ENCODE measurements around the gene ABHD17A. TPM values are rescaled to one million over a fixed set of nuclear protein-coding genes. Genes with fewer than 3 reads are reported as not detected.

ABHD17A gene
- total RNA-seq, 3 donors from 2014 or later: 62.4 to 81.3 (median 76.0) TPM

DNA sequence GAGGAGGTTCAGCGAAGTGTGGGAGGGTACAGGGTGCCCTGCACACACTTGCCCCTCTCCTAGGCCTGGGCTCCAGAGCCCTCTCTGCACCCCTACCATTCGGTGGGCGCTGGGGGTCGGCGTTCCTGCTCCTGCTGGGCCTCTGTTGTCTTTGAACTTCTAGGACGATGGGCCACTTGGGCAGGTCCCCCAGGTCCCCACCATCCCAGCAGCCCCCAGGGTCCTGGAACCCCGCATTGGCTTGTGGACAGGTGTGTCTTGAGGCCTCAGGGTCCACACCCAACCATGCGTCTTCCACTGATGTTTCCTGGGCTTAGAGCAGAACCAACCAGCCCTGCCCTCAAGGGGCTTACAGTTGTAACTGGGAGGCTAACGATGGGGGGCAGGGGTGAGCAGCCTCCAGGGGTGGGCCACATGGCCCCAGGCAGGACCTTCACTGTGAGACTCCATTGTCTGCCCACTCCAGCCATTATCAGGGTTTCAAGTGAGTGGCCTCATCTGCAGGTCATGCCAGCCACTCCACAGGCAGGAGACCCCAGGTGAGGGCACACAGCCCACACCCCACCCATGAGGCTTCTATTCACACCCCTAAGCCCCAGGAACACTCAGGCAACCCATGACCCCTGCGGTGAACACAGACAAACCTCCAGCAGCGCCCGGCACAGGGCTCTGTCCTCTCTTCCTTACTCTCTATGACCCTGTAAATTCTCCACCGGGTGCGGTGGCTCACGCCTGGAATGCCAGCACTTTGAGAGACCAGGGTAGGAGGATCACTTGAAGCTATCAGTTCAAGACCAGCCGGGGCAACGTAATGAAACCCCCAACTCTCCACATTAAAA, 19.9 kb downstream of the ABHD17A start:
- Histone ChIP-seq H3K27ac (peak overlapping the region; percentile 79 to 88), H3K4me3 (peak overlapping the region in 2 of 3 donors; percentile 72 to 98), H3K4me1 (peaks cover 10 to 20% of the 10 kb centered on the region in 2 donors), H3K9me3 (no peaks in the 10 kb centered on the region), H3K27me3 (no peaks in the 10 kb centered on the region), H3K36me3 (no peaks in the 10 kb centered on the region)
- no peak for TF ChIP-seq POLR2AphosphoS5 (IDR thresholded peaks at IDR 0.05)
- TF ChIP-seq POLR2A (IDR thresholded peaks at IDR 0.05): no peak
- TF ChIP-seq, protein P1, sequence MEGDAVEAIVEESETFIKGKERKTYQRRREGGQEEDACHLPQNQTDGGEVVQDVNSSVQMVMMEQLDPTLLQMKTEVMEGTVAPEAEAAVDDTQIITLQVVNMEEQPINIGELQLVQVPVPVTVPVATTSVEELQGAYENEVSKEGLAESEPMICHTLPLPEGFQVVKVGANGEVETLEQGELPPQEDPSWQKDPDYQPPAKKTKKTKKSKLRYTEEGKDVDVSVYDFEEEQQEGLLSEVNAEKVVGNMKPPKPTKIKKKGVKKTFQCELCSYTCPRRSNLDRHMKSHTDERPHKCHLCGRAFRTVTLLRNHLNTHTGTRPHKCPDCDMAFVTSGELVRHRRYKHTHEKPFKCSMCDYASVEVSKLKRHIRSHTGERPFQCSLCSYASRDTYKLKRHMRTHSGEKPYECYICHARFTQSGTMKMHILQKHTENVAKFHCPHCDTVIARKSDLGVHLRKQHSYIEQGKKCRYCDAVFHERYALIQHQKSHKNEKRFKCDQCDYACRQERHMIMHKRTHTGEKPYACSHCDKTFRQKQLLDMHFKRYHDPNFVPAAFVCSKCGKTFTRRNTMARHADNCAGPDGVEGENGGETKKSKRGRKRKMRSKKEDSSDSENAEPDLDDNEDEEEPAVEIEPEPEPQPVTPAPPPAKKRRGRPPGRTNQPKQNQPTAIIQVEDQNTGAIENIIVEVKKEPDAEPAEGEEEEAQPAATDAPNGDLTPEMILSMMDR (IDR thresholded peaks at IDR 0.05): no peak
- DNase-seq (ENCODE audit: low spot score in 2 of 2): no peak
- intact Hi-C loops (cut with DNase I; ENCODE audit: low total_unique reads): no loop called here

DNA sequence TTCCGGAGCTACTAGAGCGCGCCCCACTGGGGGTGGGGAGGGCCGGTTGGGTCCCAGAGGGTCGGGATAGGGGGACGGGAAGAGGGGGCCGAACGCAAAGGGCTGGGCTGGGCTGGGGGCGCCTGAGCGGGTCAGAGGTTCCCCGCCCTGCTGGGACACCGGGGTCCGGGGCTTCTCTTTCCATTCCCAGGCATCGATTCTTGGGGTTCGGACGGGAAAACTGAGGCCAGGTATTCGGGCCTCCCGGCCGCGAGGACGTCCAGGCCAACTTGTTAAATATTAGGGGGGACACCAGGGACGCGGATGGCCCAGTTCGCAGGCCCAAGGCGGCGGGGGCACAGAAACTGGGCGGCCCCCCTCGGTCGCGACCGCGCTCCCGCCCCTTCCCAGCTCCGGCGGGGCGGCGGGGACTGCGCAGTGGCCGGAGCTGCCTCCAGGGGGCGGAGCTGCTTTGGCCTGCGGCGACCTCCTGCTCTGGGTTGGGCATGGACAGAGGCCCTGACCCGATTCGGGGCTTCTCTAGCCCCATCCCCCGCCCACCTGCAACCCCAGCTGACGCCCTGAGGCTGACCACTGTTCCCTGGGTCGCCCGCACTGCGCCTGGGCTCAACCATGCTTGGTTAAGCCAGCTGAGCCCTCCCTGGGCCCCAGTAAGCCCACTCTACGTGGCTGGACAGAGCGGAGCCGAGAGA, 20.7 kb downstream of the ABHD17A start:
- Histone ChIP-seq H3K36me3 (no peaks in the 10 kb centered on the region), H3K27me3 (no peaks in the 10 kb centered on the region), H3K4me1 (peaks cover 12 to 28% of the 10 kb centered on the region in 2 donors), H3K27ac (peak overlapping the region; percentile 79 to 88), H3K4me3 (peak overlapping the region; percentile 72 to 98 (median 72)), H3K9me3 (no peaks in the 10 kb centered on the region)
- peak in 1 of 2 donors; percentile 76 for DNase-seq (ENCODE audit: low spot score in 2 of 2)
- intact Hi-C loops (cut with DNase I; ENCODE audit: low total_unique reads): no loop called here
- peak in 1 of 3 donors; percentile 0 for TF ChIP-seq POLR2AphosphoS5 (IDR thresholded peaks at IDR 0.05)
- TF ChIP-seq POLR2A (IDR thresholded peaks at IDR 0.05): peak; percentile 12
- TF ChIP-seq, protein P1 (IDR thresholded peaks at IDR 0.05): peak; percentile 63 to 74 (median 68)

DNA sequence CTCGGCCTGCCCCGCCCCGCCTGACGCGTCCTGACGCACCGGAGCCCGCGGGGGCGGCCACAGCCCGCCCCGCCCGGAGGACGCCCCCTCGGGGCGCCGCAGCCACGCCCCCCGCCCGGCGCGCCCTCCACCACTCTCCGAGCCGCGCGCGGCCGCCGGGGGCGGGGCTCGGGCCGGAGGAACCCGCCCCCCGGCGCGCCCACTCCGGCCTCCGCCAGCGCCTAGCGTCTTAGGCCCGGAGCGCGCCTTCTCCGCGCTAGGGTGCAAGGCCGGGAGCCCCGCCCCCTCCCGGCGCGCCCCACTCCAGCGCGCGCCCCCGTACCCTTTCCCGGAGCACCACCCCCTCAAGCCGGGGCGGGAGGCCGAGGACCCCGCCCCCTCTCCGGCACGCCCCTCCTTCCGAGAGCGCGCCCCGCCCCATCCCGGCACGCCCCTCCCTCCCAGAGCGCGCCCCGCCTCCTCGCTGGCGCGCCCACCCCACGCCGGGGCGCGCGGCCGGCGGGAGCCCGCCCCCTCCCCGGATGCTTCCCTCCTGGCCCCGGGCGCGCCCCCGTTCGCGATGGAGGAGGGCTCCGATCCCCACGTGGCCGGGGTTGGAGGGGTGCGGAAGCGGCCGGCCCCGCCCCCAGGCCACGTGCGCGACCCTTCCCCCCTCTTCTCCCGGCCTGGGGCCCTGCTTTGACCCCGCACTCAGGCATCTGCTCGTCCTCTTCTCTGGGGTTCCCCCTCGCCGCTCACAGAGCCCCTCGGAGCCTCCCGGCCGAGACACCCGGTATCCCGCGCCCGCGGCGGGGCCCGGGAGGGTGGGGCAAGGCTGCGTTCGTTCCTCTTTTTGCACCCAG, 21.4 kb downstream of the ABHD17A start:
- Histone ChIP-seq H3K36me3 (no peaks in the 10 kb centered on the region), H3K4me3 (peak overlapping the region; percentile 72 to 98 (median 72)), H3K9me3 (no peaks in the 10 kb centered on the region), H3K4me1 (peaks cover 12 to 30% of the 10 kb centered on the region in 2 donors), H3K27me3 (no peaks in the 10 kb centered on the region), H3K27ac (peak overlapping the region; percentile 79 to 88)
- DNase-seq (ENCODE audit: low spot score in 2 of 2): peak; percentile 87 to 91
- TF ChIP-seq POLR2AphosphoS5 (IDR thresholded peaks at IDR 0.05): peak in 1 of 3 donors; percentile 23
- TF ChIP-seq, protein P1 (IDR thresholded peaks at IDR 0.05): no peak
- TF ChIP-seq POLR2A (IDR thresholded peaks at IDR 0.05): no peak
- intact Hi-C loops (cut with DNase I; ENCODE audit: low total_unique reads): no loop called here

DNA sequence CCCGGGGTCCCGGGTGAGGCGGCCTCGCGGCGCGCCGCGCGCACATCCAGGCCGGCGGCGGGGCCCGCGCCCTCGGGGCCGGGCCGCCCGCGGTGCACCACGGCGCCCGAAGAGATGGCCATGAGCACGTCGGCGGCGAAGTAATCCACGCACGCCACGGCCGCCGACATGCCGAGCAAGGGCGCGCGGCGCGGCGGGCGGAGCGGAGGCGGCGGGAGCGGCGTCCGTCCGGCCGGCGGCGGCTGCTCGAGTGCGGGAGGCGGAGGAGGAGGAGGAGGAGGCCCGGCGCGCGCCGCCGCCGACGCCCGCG, 22.0 kb downstream of the ABHD17A start, which contains the start of gene KLF16:
Gene KLF16, minus strand, starts transcription at position 252 of the 310 bp plus-strand sequence. Its CDS starts 82 bp downstream, at position 170.
- Histone ChIP-seq H3K4me3 (peak within 1 kb of the TSS; percentile 72 to 98 (median 72)), H3K9me3 (no peaks in the 10 kb centered on the region), H3K4me1 (peaks cover 12 to 30% of the 10 kb centered on the region in 2 donors), H3K36me3 (no peaks in the 10 kb centered on the region), H3K27me3 (no peaks in the 10 kb centered on the region), H3K27ac (peak within 1 kb of the TSS; percentile 79 to 88)
- DNase-seq (ENCODE audit: low spot score in 2 of 2): no peak
- TF ChIP-seq, protein P1 (IDR thresholded peaks at IDR 0.05): no peak
- no peak for TF ChIP-seq POLR2A (IDR thresholded peaks at IDR 0.05)
- TF ChIP-seq POLR2AphosphoS5 (IDR thresholded peaks at IDR 0.05): no peak
- intact Hi-C loops (cut with DNase I; ENCODE audit: low total_unique reads): no loop called here
